NCI-H1694 treated with DMSO at 0.1 percent for 48 hours (cell line): Measurements from ENCODE around the gene PNKD.
"Not testable (repeated sequence)": the region's sequence is repeated elsewhere in the genome, so short reads cannot be mapped to it uniquely, and the experiment has no call there.

ENCODE experiments used
- DNase-seq: peaks from one replicate; lab custom pipeline; 2025; lab: John Stamatoyannopoulos, UW

PNKD gene

GRCh38 chr2:218292048-218293014 lies 22.0 kb downstream of the PNKD start, which contains the start of gene TMBIM1:
TMBIM1 (minus strand) TSS chr2:218292503; CDS start chr2:218282141, 10,362 bp downstream.
- no peak for DNase-seq

- DNase-seq: no peak
Observed at GRCh38 chr2:218293715-218294429, 23.6 kb downstream of the PNKD start.

- no peak for DNase-seq
Observed at GRCh38 chr2:218294430-218295022, 24.2 kb downstream of the PNKD start.

- no peak for DNase-seq
Observed at GRCh38 chr2:218295029-218295428, 24.7 kb downstream of the PNKD start.

GRCh38 chr2:218296200-218296599 lies 25.9 kb downstream of the PNKD start:
- DNase-seq: no peak

GRCh38 chr2:218296847-218297246 lies 26.5 kb downstream of the PNKD start:
- no peak for DNase-seq

GRCh38 chr2:218298314-218298875 lies 28.1 kb downstream of the PNKD start:
- no peak for DNase-seq

GRCh38 chr2:218300141-218300540 lies 29.8 kb downstream of the PNKD start:
- DNase-seq: no peak

GRCh38 chr2:218301176-218301819 lies 31.0 kb downstream of the PNKD start:
- peak; percentile 87 for DNase-seq

GRCh38 chr2:218305383-218305782 lies 35.1 kb downstream of the PNKD start:
- no peak for DNase-seq

- no peak for DNase-seq
Observed at GRCh38 chr2:218306184-218306920, 36.0 kb downstream of the PNKD start.

- no peak for DNase-seq
Observed at GRCh38 chr2:218307415-218308090, 37.2 kb downstream of the PNKD start.

GRCh38 chr2:218310853-218311540 lies 40.7 kb downstream of the PNKD start:
- no peak for DNase-seq

GRCh38 chr2:218311541-218312266 lies 41.4 kb downstream of the PNKD start:
- DNase-seq: not testable (repeated sequence)

GRCh38 chr2:218312267-218312756 lies 42.0 kb downstream of the PNKD start:
- DNase-seq: no peak

GRCh38 chr2:218313356-218313755 lies 43.0 kb downstream of the PNKD start:
- no peak for DNase-seq

GRCh38 chr2:218314764-218315163 lies 44.4 kb downstream of the PNKD start:
- not testable (repeated sequence) for DNase-seq

GRCh38 chr2:218315397-218315796 lies 45.1 kb downstream of the PNKD start:
- DNase-seq: no peak

GRCh38 chr2:218317303-218317630 lies 46.9 kb downstream of the PNKD start:
- no peak for DNase-seq
